Heart right ventricle (tissue), 16 donors: ENCODE data around the gene RPS17. TPM values are rescaled to one million over a fixed set of nuclear protein-coding genes. Genes with fewer than 3 reads are reported as not detected.

ENCODE experiments used
- ATAC-seq, 8 donors: fragments of 200-7000 bp; cut with Tn5 transposase; one replicate each; pipeline ENCODE4 v1.9.1; 2020; ENCODE audit warnings: mild to moderate bottlenecking in 8 of 8, moderate library complexity in 8 of 8, moderate number of reproducible peaks in 1 of 8
- DNase-seq, 2 donors: peaks; one replicate each; pipeline ENCODE4 v3.0.0-alpha.2; 2020
- H3K27ac ChIP-seq, 10 donors: fragments of 200-600 bp; sonication (generic) in 2 of 10; one replicate each; pipeline versions ENCODE4 v1.5.0 to v1.8.0; 2020 to 2022; ENCODE audit warnings: mild to moderate bottlenecking in 3 of 10
- H3K27me3 ChIP-seq, 7 donors: fragments of 200-600 bp; one replicate each; pipeline ENCODE4 v1.8.0; 2021 to 2022; ENCODE audit warnings: mild to moderate bottlenecking in 2 of 7
- H3K36me3 ChIP-seq, 9 donors: fragments of 200-600 bp; sonication (generic) in 1 of 9; one replicate each; pipeline versions ENCODE4 v1.5.0 to v1.8.0; 2020 to 2022; ENCODE audit warnings: mild to moderate bottlenecking in 2 of 9
- H3K4me1 ChIP-seq, 9 donors: fragments of 200-600 bp; sonication (generic) in 1 of 9; one replicate each; pipeline versions ENCODE4 v1.5.0 to v1.8.0; 2020 to 2022; ENCODE audit warnings: mild to moderate bottlenecking in 4 of 9
- H3K4me3 ChIP-seq, 10 donors: fragments of 200-600 bp; sonication (generic) in 2 of 10; one replicate each; pipeline versions ENCODE4 v1.5.0 to v1.8.0; 2020 to 2022; ENCODE audit warnings: mild to moderate bottlenecking in 7 of 10, moderate library complexity in 2 of 10
- H3K9me3 ChIP-seq, 11 donors: fragments of 200-600 bp in 10 of 11; sonication (generic) in 2 of 11; one replicate each; pipeline versions ENCODE4 v1.5.0 to v1.8.0; 2013 to 2022; ENCODE audit warnings: mild to moderate bottlenecking in 2 of 11, control low read depth in 1 of 11, moderate library complexity in 1 of 11
- CTCF ChIP-seq, 9 donors: fragments of 200-600 bp; sonication (generic) in 2 of 9; IDR thresholded peaks; one replicate each; pipeline versions ENCODE4 v1.5.0 to v1.8.0; 2021 to 2022; ENCODE audit warnings: antibody characterized with exemption in 9 of 9, mild to moderate bottlenecking in 5 of 9, moderate library complexity in 1 of 9
- WGBS, 2 donors: extraction: QIAGEN DNeasy Blood & Tissue Kit; methylation state at CpG; one replicate each; pipeline ENCODE4 v1.1.7; 2013; ENCODE audit warnings: inconsistent platforms in 1 of 2; 5-methylcytosine and 5-hydroxymethylcytosine counted together
- intact Hi-C, 10 donors: fragments of 100-400 bp; cut with DNase I; formaldehyde crosslinking; loops; one replicate each; pipeline versions ENCODE4 v1.11.1 to v1.14.2; 2022
- polyA plus RNA-seq, 2 donors: library from polyadenylated mRNA; stranded (reverse); fragments of 200-250 nt; gene quantifications; one replicate each; pipeline ENCODE4 v1.2.3, GENCODE V29; 2013
- total RNA-seq, 10 donors: library from RNA; stranded (reverse); fragmentation: NEBNext Ultra II Directional in 3 of 10; extraction: Animal tissue kit (Norgen Biotek cat#: 25700) in 3 of 10; gene quantifications; one replicate each; pipeline versions ENCODE4 v1.2.1 to v1.2.4, GENCODE V29; 2021 to 2023
- donor health status: Arrhythmogenic right ventricular cardiomyopathy.
- donor health status: ischemic (EF 13 %, LVEDD 7.1; RV severe dilation, severe dysfunction).
- donor health status: healthy with polysubstance abuse.
- donor health status: DM: no; HTN: yes; CAD: no.
- donor health status: DM: no; HTN: no; CAD: no.
- donor health status: ischemic (EF 25% LVEDD 6.9; RV normal size, moderate dysfunction).
- donor health status: ischemic (EF 25% LVEDD 5.7; RV mildly dilated, moderate dysfunction).
- donor health status: healthy.
- donor health status: DM: yes; HTN: yes; CAD: no.
- donor health status: Ischemic cardiomyopathy.
- donor health status: ischemic (EF 35%, LVEDD 5.7; RV mildly dilated, moderate dysfunction).
- donor health status: nonischemic (EF 11% LVEDD 7.7; RV severe dilation, severe dysfunction).
- donor health status: DM: yes; HTN: yes; CAD: no.
- donor health status: PGD.
- donor health status: ischemic (EF 29% LVEDD 5.4; RV normal size, mild dysfunction).
- donor health status: nonischemic (EF 23%, LVEDD 6.1; RV moderate dilation, normal function).

The RPS17 gene
- total and polyA plus RNA-seq, 12 donors = 675 to 3,888 (median 778) TPM

GRCh38 chr15:82554351-82554750 is 14.1 kb upstream of the RPS17 start:
- H3K27ac ChIP-seq = no peak overlapping the region
- H3K9me3 ChIP-seq = no peaks in the 10 kb centered on the region
- intact Hi-C loops = no loop called here
- H3K27me3 ChIP-seq = peaks cover 0 to 5% (median 0%) of the 10 kb centered on the region in 7 donors
- 86 to 100% methylated on average over 1 of the region's 1 CpG for WGBS, 2 donors
- no peaks in the 10 kb centered on the region for H3K4me1 ChIP-seq
- TF ChIP-seq CTCF (IDR thresholded peaks at IDR 0.05) = no peak
- no peak for ATAC-seq
- H3K4me3 ChIP-seq = no peak overlapping the region
- no peaks in the 10 kb centered on the region for H3K36me3 ChIP-seq
- no peak for DNase-seq

GRCh38 chr15:82553846-82554245 is 13.6 kb upstream of the RPS17 start:
- Histone ChIP-seq H3K4me1 (no peaks in the 10 kb centered on the region), H3K9me3 (no peaks in the 10 kb centered on the region), H3K4me3 (no peak overlapping the region), H3K27me3 (peaks cover 0 to 4% (median 0%) of the 10 kb centered on the region in 7 donors), H3K27ac (no peak overlapping the region), H3K36me3 (no peaks in the 10 kb centered on the region)
- no peak for TF ChIP-seq CTCF (IDR thresholded peaks at IDR 0.05)
- DNase-seq = no peak
- no peak for ATAC-seq
- intact Hi-C loops = no loop called here
- 84 to 93% methylated on average over 1 of the region's 1 CpG for WGBS, 2 donors

DNA sequence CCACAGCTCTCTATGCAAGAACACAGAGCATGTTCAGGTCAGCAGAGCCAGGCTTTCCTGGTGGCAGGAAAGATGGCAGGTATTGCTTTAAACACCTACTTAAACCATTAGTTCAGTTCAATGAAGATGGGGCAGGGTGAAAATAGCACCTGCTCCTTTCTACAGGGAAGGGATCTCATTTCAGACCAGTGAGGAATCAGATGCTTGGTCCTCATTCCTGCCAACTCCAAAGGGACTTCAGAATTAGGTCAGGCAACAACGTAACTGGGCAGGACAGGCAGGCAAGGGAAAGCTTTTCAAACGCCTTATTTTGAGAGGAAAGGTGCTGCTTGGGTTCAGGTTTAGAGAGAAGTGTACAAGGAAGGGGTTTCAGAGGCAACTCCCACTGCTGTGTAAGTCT is 12.6 kb upstream of the RPS17 start:
- TF ChIP-seq CTCF (IDR thresholded peaks at IDR 0.05) = no peak
- ATAC-seq = no peak
- H3K27me3 ChIP-seq = no peaks in the 10 kb centered on the region
- H3K36me3 ChIP-seq = no peaks in the 10 kb centered on the region
- WGBS, 2 donors = 63 to 68% methylated on average over 2 of the region's 2 CpGs
- DNase-seq = no peak
- no peak overlapping the region for H3K4me3 ChIP-seq
- H3K4me1 ChIP-seq = no peaks in the 10 kb centered on the region
- intact Hi-C loops = no loop called here
- H3K27ac ChIP-seq = no peak overlapping the region
- H3K9me3 ChIP-seq = no peaks in the 10 kb centered on the region

GRCh38 chr15:82551646-82552247 is 11.5 kb upstream of the RPS17 start:
- Histone ChIP-seq H3K27me3 (no peaks in the 10 kb centered on the region), H3K9me3 (no peaks in the 10 kb centered on the region), H3K4me1 (no peaks in the 10 kb centered on the region), H3K27ac (no peak overlapping the region), H3K4me3 (no peak overlapping the region), H3K36me3 (no peaks in the 10 kb centered on the region)
- intact Hi-C loops = no loop called here
- DNase-seq (no peak), ATAC-seq (no peak)
- 76 to 83% methylated on average over 5 of the region's 5 CpGs for WGBS, 2 donors
- TF ChIP-seq CTCF (IDR thresholded peaks at IDR 0.05) = no peak
